Common myeloid progenitor, CD34-positive (primary cell): Measurements from ENCODE around the gene ARL4D.

ENCODE experiments used
- CTCF ChIA-PET: fragments of 350-600 bp; sonication (Branson Sonifier 250); formaldehyde crosslinking; loops from one replicate; lab custom pipeline; 2021; ENCODE audit warnings: antibody characterized with exemption; lab: Charles Lee
- POLR2A ChIA-PET: fragments of 350-600 bp; sonication (Branson Sonifier 250); formaldehyde crosslinking; loops from one replicate; lab custom pipeline; 2021; ENCODE audit warnings: antibody characterized with exemption; lab: Charles Lee
- DNase-seq, 3 donors: peaks; one replicate each; pipeline versions ENCODE4 v3.0.0 to v3.0.0-alpha.2; 2013
- H3K27ac ChIP-seq, 2 experiments: 1 replicate in 1 of 2; 2 replicates in 1 of 2; pipeline ENCODE4 v1.7.0; 2013; ENCODE audit warnings: inconsistent platforms in 2 of 2, low read length in 2 of 2, mild to moderate bottlenecking in 2 of 2, low read depth in 1 of 2, moderate library complexity in 1 of 2; ENCODE audit not compliant: severe bottlenecking in 2 of 2, insufficient read depth in 1 of 2, poor library complexity in 1 of 2
- H3K27me3 ChIP-seq, 5 experiments: replicated peaks in 2 of 5; 1 replicate in 3 of 5; 2 replicates in 2 of 5; pipeline versions ENCODE4 v1.6.1 to v1.7.0; 2013; ENCODE audit warnings: low read length in 4 of 5, mild to moderate bottlenecking in 2 of 5, moderate library complexity in 2 of 5, inconsistent platforms in 1 of 5; ENCODE audit not compliant: insufficient read depth in 5 of 5, control insufficient read depth in 4 of 5
- H3K36me3 ChIP-seq, 4 experiments: 1 replicate in 2 of 4; 2 replicates in 2 of 4; pipeline versions ENCODE4 v1.6.1 to v1.7.0; 2013; ENCODE audit warnings: low read length in 3 of 4, control low read depth in 1 of 4, mild to moderate bottlenecking in 1 of 4; ENCODE audit not compliant: control insufficient read depth in 4 of 4, insufficient read depth in 4 of 4
- H3K4me1 ChIP-seq, 4 experiments: 1 replicate in 3 of 4; 2 replicates in 1 of 4; pipeline versions ENCODE4 v1.6.1 to v1.7.1; 2013; ENCODE audit warnings: low read length in 3 of 4, mild to moderate bottlenecking in 3 of 4, control low read depth in 1 of 4, inconsistent platforms in 1 of 4, moderate library complexity in 1 of 4; ENCODE audit not compliant: control insufficient read depth in 4 of 4, insufficient read depth in 4 of 4; ENCODE audit errors: control extremely low read depth in 1 of 4
- H3K4me3 ChIP-seq, 7 experiments: 1 replicate in 4 of 7; 2 replicates in 3 of 7; pipeline versions ENCODE4 v1.5.1 to v1.7.0; 2013; ENCODE audit warnings: mild to moderate bottlenecking in 7 of 7, low read length in 6 of 7, moderate library complexity in 6 of 7, inconsistent platforms in 2 of 7, low read depth in 2 of 7, control low read depth in 1 of 7; ENCODE audit not compliant: insufficient read depth in 4 of 7, control insufficient read depth in 1 of 7; ENCODE audit errors: extremely low read depth in 1 of 7
- H3K9me3 ChIP-seq, 5 experiments: 1 replicate in 4 of 5; 2 replicates in 1 of 5; pipeline versions ENCODE4 v1.6.1 to v1.7.1; 2013; ENCODE audit warnings: low read length in 4 of 5, mild to moderate bottlenecking in 2 of 5, inconsistent platforms in 1 of 5, low read depth in 1 of 5, moderate library complexity in 1 of 5; ENCODE audit not compliant: control insufficient read depth in 4 of 5, insufficient read depth in 2 of 5; ENCODE audit errors: control extremely low read depth in 1 of 5
- WGBS: methylation state at CpG from one replicate; pipeline ENCODE4 v1.1.5; 2013; ENCODE audit not compliant: insufficient coverage; 5-methylcytosine and 5-hydroxymethylcytosine counted together

ARL4D gene

DNA sequence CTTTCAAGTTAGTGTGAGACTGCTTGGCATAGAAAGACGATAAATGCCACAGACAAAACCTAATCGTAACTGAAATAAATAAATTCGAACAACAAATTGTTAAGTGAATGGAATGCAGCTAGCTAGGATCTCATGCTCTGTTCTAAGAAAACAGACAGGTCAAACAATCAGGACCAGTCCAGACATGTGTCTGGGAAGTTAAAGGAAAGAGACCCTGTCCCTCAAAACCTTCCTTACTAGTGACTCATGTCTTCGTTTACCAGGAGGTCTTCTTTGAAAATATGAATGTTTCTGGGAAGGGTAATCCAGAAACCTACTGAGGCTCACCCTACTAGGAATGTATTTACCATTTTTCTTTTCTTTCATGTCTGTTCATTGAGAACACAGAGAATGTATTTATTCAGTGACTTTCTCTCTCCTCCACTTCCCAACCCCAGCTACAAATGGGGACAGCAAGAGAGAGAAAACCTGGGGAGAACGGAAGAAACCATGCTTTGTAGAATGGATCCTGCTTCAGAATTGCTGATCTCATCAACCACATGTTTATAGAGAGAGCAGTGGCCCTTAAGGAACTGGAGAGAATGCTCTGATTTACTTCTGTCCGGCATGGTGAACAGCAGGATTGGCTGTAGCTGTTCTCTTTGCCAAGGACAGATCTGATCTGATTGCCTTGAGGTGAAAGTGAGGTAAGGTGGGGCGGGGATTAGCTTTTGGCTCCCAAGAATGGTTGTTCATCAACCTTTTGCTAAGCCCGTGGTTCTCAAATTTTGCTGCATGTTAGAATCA is 45.6 kb downstream of the ARL4D start:
- WGBS = 89% methylated on average over 5 of the region's 8 CpGs
- H3K27ac ChIP-seq = no peak overlapping the region
- ChIA-PET POLR2A (no interaction called here), CTCF (interaction anchor here (2.7 kb wide), 1 partner anchor 50 kb away, joined by 5 read pairs; no protein-coding TSS in a partner anchor)
- H3K36me3 ChIP-seq = no peaks in the 10 kb centered on the region
- no peak overlapping the region for H3K4me3 ChIP-seq
- no peaks in the 10 kb centered on the region for H3K9me3 ChIP-seq
- H3K27me3 ChIP-seq = peaks cover 0 to 1% (median 0%) of the 10 kb centered on the region in 5 experiments
- H3K4me1 ChIP-seq = no peaks in the 10 kb centered on the region
- DNase-seq = no peak

- Histone ChIP-seq H3K4me1 (no peaks in the 10 kb centered on the region), H3K36me3 (no peaks in the 10 kb centered on the region), H3K9me3 (no peaks in the 10 kb centered on the region), H3K27me3 (peaks cover 0 to 1% (median 0%) of the 10 kb centered on the region in 5 experiments), H3K27ac (no peak overlapping the region), H3K4me3 (no peak overlapping the region)
- ChIA-PET POLR2A (no interaction called here), CTCF (interaction anchor here (2.7 kb wide), 1 partner anchor 51 kb away, joined by 5 read pairs; no protein-coding TSS in a partner anchor)
- WGBS = 88% methylated on average over 3 of the region's 5 CpGs
- DNase-seq = no peak
Measured at GRCh38 chr17:43445009-43445589, 46.3 kb downstream of the ARL4D start.

DNA sequence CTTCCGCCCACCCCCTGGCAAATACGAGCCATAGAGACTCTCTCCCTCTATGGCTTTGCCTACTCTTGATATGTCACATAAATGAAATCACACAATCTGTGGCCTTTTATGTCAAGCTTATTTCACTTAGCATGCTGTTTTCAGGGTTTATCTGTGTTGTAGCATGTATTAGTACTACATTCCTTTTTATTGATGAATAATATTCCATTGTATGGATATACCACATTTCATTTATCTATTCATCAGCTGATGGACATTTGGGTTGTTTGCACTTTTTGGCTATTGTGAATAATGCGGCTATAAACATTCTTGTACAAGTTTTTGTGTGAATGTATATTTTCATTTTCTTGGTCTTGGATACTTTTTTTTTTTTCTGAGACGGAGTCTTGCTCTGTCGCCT is 48.0 kb downstream of the ARL4D start:
- no peaks in the 10 kb centered on the region for H3K9me3 ChIP-seq
- H3K4me1 ChIP-seq = no peaks in the 10 kb centered on the region
- ChIA-PET CTCF (interaction anchor here (0.6 to 1.6 kb wide), 3 partner anchors 10 to 357 kb away, joined by 4 to 6 read pairs (median 5); no protein-coding TSS in a partner anchor), POLR2A (no interaction called here)
- no peak overlapping the region for H3K27ac ChIP-seq
- no peak overlapping the region for H3K4me3 ChIP-seq
- no peak for DNase-seq
- peaks cover 0 to 1% (median 0%) of the 10 kb centered on the region in 5 experiments for H3K27me3 ChIP-seq
- no peaks in the 10 kb centered on the region for H3K36me3 ChIP-seq
- WGBS = 80% methylated on average over 1 of the region's 5 CpGs

DNA sequence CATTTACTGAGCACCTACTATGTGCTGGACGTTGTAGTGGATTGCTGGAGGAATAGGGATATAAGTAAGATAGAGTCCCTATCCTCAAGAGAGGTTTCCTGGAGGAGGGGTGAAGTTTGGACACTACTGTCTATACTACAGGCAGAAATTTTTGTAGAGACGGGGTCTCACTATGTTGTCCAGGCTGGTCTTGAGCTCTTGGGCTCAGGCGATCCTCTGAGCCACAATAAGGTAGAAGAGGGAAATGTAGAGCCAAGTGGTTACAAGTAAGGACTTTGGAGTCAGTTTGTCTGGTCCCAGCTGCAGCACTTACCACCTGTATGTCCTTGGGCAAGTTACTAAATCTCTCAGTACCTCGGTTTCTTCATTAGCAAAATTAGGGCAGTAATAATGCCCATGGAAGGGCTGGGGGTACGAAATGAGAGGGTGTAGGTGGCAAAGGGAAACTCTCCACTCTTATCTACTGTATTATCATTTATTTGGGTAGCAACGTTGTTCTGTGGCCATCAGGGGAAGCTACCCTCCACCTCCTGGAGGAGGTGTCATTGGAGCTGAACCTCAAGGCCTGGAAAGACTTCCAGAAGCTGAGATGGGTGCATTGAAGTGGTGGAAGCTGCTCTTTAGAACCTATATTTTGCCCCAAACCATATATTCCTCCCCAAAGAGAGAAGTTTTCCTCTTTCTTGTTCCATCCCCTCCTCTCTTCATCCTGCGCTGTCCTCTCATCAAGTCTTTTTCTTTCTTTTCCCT is 50.1 kb downstream of the ARL4D start:
- POLR2A ChIA-PET = interaction anchor here (0.6 kb wide), 1 partner anchor 11 kb away, joined by 3 read pairs; no protein-coding TSS in a partner anchor
- Histone ChIP-seq H3K4me1 (no peaks in the 10 kb centered on the region), H3K27me3 (no peaks in the 10 kb centered on the region), H3K27ac (no peak overlapping the region), H3K9me3 (no peaks in the 10 kb centered on the region), H3K36me3 (no peaks in the 10 kb centered on the region), H3K4me3 (no peak overlapping the region)
- no peak for DNase-seq
- WGBS = 94% methylated on average over 2 of the region's 7 CpGs
- CTCF ChIA-PET = no interaction called here

DNA sequence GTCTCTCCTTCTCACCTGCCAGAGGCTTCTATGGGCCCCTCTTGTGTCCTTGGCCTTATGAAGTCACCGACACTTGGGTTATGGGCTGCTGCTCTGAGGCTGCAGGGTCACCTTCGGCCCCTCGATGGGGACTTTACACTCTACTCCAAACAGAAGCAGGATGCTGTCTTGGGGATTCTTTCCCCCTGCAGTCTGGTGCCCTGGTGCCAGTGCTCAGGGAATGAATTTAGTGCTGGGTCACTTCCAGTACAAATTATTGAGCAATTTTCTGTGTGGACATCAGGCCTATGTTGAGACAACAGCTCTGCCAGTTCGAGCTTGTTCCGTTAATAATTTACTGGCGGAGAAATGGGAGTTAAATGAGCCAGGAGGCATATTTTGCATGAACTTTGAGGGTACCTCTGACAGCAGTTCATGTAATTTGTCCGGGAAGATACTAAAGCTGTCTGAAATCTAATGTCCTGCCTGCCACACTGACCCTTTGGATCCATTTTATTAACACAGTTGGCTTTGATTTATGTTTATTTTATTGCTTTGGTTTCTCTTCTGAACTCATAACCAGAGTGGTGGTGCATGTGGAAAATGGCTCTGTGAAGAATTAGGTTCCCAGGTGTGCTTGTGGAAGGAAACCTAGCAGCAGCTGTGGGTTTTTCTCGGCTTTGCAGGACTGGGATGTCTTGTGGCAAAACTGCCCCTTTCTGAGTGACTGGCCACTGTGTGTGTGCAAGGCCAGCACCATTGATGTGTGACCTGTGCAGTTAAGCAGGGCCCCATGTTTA is 50.9 kb downstream of the ARL4D start:
- CTCF ChIA-PET = no interaction called here
- POLR2A ChIA-PET = interaction anchor here (0.6 kb wide), 1 partner anchor 12 kb away, joined by 3 read pairs; no protein-coding TSS in a partner anchor

More for the DNA sequence above, 50.9 kb downstream of the ARL4D start:
- Histone ChIP-seq H3K36me3 (no peaks in the 10 kb centered on the region), H3K4me1 (no peaks in the 10 kb centered on the region), H3K9me3 (no peaks in the 10 kb centered on the region), H3K27me3 (no peaks in the 10 kb centered on the region), H3K27ac (no peak overlapping the region), H3K4me3 (no peak overlapping the region)
- no peak for DNase-seq
- WGBS = 100% methylated on average over 7 of the region's 8 CpGs
